Activated CD4-positive, CD25-positive, alpha-beta regulatory T cell (primary cell): ENCODE results near the gene HLA-DMB.

Source experiments
- DNase-seq, 4 experiments: peaks; one replicate each; lab custom pipeline; 2025; lab: John Stamatoyannopoulos, UW

Gene HLA-DMB

GRCh38 chr6:32940656-32941213, at the start of gene HLA-DMB:
Gene HLA-DMB (minus strand): TSS chr6:32941028. CDS start chr6:32940807, 221 bp downstream.
- peak in 2 of 4 experiments; percentile 11 to 19 for DNase-seq

DNA sequence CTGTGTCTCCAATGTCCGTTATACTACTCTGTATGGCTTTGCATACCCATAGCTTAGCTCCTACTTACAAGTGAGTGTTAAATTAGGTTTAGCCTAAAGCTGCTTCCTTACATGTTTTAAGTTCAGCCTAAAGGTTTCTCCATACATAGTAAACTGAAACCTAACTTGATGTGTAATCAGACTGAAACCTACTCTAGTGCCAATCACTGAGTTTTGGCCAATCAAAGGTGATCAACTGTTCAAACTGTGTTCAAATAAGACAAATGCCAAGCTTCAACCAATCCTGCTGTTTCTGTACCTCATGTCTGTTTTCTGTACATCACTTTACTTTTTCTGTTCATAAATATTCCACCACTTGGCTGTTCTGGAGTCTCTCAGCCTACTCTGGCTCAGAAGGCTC, 48.5 kb upstream of the HLA-DMB start:
- DNase-seq = no peak

DNA sequence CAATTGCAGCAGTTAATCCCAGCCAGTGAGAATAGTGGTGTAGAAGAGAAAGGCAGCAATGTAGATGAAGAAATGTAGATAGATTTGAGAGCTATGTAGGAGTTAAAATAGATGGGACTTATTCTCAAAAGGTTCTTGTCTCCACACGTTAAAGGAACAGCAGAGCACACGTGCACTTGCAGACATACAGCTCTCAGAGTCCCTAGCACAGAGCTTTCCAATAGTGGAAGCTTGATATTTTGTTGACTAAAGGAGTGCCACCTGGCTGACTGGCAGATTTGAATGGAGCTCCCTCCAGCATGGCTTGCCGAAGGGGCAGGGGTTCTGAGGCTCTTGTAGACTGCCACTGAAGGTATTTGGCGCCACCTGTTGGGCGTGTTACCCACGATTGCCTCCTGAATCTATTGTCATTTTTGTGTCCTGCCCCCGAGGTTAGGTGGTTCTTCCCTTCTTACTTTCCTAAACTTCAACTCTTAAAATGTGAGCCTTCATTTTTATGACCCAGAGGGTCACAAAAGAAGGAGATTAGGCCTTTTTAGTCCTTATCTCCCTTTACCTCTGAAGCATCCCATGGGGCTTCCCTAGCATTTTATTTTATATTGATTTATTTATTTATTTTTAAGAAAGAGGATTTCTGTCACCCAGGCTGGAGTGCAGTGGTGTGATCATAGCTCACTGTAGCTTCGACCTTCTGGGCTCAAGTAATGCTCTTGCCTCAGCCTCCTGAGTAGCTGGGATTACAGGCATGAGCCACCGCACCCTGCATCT, 44.0 kb upstream of the HLA-DMB start:
- DNase-seq = peak; percentile 76 to 88 (median 82)

DNA sequence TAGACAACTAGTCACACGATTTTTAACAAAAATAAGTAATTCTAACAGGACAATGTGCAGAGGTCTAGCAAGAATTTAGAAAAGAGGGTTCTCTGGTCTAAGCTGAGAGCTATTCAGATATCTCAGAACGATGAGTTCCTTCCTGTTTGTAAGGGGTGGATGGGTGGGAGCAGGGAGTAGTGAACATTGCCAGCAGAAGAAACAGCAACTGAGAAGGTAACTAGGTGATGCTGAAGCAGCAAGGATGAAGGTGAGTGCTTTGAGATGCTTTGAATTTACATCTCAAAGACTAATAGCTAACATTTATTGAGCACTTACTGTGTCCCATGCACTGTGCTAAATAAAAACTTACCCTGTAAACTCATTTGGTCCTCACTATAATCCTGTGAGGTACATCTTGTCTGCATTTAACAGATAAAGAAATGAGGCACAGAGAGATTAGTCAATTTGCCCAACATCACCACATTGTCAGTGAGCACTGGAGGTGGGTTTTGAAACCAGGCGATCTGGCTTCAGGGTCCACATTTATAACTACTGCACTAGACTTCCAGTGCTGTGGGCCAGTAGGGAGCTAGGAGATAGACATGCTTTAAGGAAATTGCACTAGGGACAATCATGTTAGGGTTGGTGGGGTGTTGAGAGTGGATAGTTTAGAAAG, 43.3 kb upstream of the HLA-DMB start:
- no peak for DNase-seq

DNA sequence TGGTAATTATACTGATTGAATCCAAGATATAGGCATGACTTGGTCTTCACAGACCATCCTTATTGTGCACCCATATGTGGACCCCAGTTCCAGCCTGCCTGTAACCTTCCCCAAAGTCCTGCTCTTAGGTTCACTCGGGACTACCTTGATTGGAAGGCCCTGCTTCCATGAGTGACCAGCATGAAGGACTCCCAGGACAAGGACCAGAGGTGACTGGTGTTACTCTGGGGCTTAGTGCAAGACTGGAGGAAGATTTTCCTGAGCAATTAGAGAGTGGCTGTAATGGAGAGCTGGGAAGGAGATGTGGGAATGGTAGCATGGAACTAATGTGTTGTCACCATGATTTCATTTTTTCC, 42.6 kb upstream of the HLA-DMB start:
- no peak for DNase-seq

GRCh38 chr6:32982702-32983492, 42.1 kb upstream of the HLA-DMB start:
- no peak for DNase-seq

DNA sequence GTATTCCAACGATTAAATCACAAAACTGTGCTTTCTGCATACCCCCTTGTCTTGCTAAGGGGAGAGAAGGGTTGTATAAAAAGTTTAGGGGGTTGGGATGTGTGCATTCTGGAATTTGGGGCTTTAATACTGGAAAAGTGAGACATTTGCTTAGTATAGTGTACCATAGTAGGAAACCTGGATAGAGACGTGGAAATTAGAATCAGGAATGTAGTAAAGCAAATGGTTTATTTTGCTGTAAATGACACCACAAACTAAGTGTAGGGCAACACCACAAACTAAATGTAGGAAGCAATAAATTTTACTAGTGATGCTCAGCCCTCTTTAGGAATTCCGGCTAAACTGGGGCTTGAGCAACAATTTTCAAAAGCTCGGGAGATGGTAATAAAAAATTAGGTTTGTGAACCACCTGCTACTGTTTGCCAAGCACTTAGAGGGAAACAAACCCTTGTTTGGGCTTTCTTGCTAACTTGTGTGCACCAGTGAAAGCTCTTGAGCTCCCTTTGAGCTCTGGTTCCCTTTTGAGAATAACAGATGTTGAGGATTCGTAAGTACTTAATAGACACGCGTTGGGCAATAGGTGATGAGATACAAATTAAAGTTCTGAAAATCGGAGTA, 41.4 kb upstream of the HLA-DMB start:
- DNase-seq = no peak

DNA sequence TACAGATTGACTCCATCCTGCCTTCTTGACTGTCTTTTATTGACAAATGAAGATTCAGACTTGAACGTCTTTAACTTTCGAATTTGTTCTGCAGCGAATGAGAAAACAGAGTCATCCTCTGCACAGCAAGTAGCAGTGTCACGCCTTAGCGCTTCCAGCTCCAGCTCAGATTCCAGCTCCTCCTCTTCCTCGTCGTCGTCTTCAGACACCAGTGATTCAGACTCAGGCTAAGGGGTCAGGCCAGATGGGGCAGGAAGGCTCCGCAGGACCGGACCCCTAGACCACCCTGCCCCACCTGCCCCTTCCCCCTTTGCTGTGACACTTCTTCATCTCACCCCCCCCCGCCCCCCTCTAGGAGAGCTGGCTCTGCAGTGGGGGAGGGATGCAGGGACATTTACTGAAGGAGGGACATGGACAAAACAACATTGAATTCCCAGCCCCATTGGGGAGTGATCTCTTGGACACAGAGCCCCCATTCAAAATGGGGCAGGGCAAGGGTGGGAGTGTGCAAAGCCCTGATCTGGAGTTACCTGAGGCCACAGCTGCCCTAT, 39.7 kb upstream of the HLA-DMB start:
- DNase-seq = no peak

GRCh38 chr6:32979720-32980487, 39.1 kb upstream of the HLA-DMB start:
- DNase-seq = no peak

- no peak for DNase-seq
These were observed 37.1 kb upstream of the HLA-DMB start for GRCh38 chr6:32977953-32978324.

DNA sequence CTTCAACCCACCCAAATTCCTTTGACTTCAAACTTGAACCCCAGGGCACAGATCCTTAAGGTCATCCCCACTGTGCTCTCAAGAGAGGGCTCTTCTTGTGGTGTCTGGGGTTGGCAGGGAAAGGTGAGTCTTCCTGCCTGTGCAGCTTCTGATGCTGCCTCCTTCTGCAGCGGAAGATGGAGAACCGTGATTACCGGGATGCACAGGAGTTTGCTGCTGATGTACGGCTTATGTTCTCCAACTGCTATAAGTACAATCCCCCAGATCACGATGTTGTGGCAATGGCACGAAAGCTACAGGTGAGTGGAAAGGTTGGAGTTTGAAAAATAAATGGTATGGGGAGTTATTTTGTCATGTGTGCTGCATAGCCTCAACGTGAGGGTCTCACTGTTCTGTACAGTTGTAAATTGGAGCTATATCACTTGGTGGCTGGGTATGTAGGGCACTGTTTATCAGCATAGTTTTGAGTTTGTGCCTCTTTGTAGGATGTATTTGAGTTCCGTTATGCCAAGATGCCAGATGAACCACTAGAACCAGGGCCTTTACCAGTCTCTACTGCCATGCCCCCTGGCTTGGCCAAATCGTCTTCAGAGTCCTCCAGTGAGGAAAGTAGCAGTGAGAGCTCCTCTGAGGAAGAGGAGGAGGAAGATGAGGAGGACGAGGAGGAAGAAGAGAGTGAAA, 36.6 kb upstream of the HLA-DMB start:
- DNase-seq = no peak

DNA sequence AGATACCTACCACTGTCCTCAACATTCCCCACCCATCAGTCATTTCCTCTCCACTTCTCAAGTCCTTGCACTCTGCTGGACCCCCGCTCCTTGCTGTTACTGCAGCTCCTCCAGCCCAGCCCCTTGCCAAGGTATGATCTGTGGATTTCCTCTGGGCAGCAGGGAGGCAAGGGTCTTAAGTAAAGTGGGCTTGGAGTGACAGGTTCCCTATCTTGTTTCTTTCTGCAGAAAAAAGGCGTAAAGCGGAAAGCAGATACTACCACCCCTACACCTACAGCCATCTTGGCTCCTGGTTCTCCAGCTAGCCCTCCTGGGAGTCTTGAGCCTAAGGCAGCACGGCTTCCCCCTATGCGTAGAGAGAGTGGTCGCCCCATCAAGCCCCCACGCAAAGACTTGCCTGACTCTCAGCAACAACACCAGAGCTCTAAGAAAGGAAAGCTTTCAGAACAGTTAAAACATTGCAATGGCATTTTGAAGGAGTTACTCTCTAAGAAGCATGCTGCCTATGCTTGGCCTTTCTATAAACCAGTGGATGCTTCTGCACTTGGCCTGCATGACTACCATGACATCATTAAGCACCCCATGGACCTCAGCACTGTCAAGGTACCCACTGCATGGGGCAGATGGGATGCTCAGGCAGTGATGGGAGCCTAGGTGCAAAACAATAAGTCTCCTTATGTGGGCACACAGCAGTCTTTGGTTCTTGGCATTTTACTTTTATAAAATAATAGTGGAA, 35.7 kb upstream of the HLA-DMB start:
- no peak for DNase-seq

GRCh38 chr6:32975886-32976285, 35.1 kb upstream of the HLA-DMB start:
- DNase-seq = no peak

DNA sequence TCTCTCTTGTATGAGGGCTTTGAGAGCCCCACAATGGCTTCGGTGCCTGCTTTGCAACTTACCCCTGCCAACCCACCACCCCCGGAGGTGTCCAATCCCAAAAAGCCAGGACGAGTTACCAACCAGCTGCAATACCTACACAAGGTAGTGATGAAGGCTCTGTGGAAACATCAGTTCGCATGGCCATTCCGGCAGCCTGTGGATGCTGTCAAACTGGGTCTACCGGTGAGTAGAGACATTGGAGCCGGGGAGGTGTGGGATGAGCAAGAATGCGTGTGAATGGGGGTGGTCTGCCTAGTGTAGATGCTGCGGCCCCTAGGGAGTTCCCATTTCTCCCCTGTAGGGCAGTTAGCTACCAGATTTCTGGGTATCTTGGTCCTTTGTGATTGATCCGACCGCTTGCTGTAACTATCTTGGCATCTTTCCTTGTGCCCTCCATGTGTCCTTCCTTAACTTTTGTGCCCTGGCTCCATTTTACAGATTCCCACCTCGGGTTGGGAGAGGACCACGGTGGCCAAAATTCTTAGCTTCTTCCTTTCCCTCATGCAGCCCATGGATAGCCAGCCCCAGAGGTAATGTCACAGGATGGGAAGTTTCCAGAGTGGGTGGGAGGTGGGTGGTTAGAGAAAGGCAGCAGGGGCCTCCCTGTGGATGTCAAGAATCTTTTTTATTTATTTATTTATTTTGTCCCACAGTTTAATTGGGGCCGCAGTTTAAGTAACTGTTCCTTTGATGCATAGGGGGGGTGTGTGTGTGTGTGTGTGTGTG, 33.9 kb upstream of the HLA-DMB start:
- DNase-seq = no peak

GRCh38 chr6:32974016-32974333, 33.1 kb upstream of the HLA-DMB start:
- DNase-seq = no peak

DNA sequence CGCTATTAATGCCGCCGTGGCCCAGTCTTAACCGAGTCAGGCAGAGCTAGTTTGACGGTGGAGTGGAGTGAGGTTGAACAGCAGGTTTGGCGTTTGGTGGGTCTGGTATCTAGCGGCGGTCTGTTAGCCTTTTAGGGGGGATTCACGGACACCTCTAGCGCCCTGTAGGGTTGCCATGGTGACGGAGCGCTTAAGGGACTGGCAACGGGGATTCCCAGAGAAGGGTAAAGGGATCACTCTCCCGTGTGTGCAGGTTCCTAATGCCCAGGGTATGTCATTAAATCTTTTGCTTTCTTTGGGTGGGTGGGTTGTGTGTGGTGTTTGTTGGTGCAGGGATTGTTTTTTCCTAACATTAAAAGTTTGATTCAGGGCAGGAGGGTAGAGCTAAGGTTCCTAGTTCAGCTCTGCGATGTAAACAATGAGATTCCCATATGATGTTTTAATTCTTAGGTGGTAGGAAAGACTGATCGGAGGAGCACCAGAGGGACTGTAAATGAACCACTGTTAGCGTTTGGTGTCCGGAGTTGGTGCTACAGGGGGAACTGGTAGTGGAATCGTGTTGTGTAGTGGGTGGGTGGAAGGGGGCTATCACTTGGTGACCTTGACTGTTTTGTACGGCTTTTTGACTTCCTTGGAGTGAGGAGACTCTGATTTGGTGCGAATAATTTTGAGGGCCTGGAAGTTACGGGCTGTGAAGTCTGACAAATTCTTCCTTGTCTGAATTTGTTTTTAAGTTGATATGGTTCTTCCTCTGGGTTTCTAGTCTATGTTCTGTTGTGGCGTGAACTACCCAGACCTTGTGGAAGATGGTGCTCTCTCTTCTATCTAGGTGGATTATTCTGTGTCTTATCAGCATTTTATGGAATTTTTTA, 32.6 kb upstream of the HLA-DMB start:
- peak in 2 of 4 experiments; percentile 30 to 37 for DNase-seq

GRCh38 chr6:32972353-32973143, 31.7 kb upstream of the HLA-DMB start:
- DNase-seq = peak in 3 of 4 experiments; percentile 49 to 60 (median 60)
